ENCODE data around the gene CPNE2. TPM values are rescaled to one million over a fixed set of nuclear protein-coding genes. Genes with fewer than 3 reads are reported as not detected.

CPNE2 gene
- total and polyA plus RNA-seq, 10 of the 15 experiments (the other 5 are each of a cell fraction or from before 2014, with no cell fraction given), result 3.1 to 22.1 (median 9.9) TPM

DNA sequence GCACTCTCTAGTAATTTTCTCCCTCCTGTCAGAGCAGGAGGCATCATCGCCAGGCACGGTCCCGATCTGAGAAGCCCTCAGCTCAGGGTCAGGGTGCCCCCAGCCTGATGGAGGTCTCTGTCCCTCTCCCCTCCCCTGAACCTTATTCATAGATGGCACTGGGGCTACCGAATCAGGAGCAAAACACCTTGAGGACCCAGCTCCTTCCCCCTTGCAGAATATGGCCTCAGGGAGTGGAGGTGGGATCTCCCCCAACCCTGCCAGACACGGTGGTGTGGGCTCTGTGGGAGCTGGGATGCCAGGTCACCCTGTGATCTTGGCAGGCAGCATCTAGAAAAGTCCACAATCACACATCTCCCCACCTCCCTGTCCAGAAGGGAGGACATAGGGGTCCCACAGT lies 2.5 kb downstream of the CPNE2 start:
- ChIA-PET RAD21 (ENCODE audit: unreplicated experiment) (no interaction called here), POLR2A (interaction anchor here (0.6 to 1.5 kb wide), 2 partner anchors 8 to 15 kb away, joined by 3 to 4 read pairs; no protein-coding TSS in a partner anchor), SMC1A (ENCODE audit: uncharacterized antibody, unreplicated experiment) (no interaction called here), CTCF (interaction anchor here (1.2 to 5.5 kb wide), 4 partner anchors 9 to 74 kb away, joined by 3 to 30 read pairs (median 9); no protein-coding TSS in a partner anchor)
- no peak overlapping the region for H3K4me3 ChIP-seq
- no TSS peak for BruUV-seq (replicated peaks)
- intact Hi-C loops (cut with micrococcal nuclease; ENCODE audit: unreplicated experiment), result no loop called here
- no peaks in the 10 kb centered on the region for H4K20me1 ChIP-seq (ENCODE audit: control insufficient read depth, insufficient read depth)
- FAIRE-seq, result no peak
- no peaks in the 10 kb centered on the region for H3K9me3 ChIP-seq (replicated peaks; ENCODE audit: control insufficient read depth, insufficient read depth, low read length)
- WGBS (ENCODE audit: insufficient coverage, insufficient replicate concordance, low lambda C conversion rate, missing lambda C conversion rate), result 65% methylated on average over 5 of the region's 5 CpGs
- ATAC-seq, result no peak
- in situ Hi-C loops (cut with MboI), result no loop called here
- no peak overlapping the region for H3K27ac ChIP-seq (ENCODE audit: control insufficient read depth, insufficient read depth)
- no peak overlapping the region for H3K9ac ChIP-seq (ENCODE audit: control insufficient read depth, insufficient read depth, low read length)
- no peaks in the 10 kb centered on the region for H3K36me3 ChIP-seq (ENCODE audit: control insufficient read depth in 2 of 2, insufficient read depth in 2 of 2, low read length in 1 of 2)
- no peaks in the 10 kb centered on the region for H3K79me2 ChIP-seq (ENCODE audit: control insufficient read depth, insufficient read depth, low read length)
- H3K27me3 ChIP-seq (replicated peaks in 1 of 2; ENCODE audit: control insufficient read depth in 2 of 2, insufficient read depth in 2 of 2, low read length in 1 of 2), result peaks cover 0 to 11% of the 10 kb centered on the region in 2 experiments; a peak in 3 of 4 replicates
- TF ChIP-seq SMAD5 (IDR thresholded peaks at IDR 0.05; ENCODE audit: low read depth), result no peak
- TF ChIP-seq MYC (IDR thresholded peaks at IDR 0.05; ENCODE audit: insufficient read depth, insufficient read length, insufficient replicate concordance, low read length, severe bottlenecking), result no peak
- TF ChIP-seq NFYA (IDR thresholded peaks at IDR 0.05; ENCODE audit: borderline replicate concordance, low read depth, low read length), result no peak
- no peak for TF ChIP-seq EED (IDR thresholded peaks at IDR 0.05; ENCODE audit: low read depth)
- H2AFZ ChIP-seq (ENCODE audit: control insufficient read depth, low read depth, low read length), result no peak overlapping the region
- H3K4me2 ChIP-seq (ENCODE audit: control insufficient read depth, insufficient read depth), result no peak overlapping the region
- DNase-seq (ENCODE audit: low read depth, low spot score), result no peak
- no peaks in the 10 kb centered on the region; the same call in none of the 2 replicates for H3K4me1 ChIP-seq (ENCODE audit: control insufficient read depth, insufficient read depth, low read length)

DNA sequence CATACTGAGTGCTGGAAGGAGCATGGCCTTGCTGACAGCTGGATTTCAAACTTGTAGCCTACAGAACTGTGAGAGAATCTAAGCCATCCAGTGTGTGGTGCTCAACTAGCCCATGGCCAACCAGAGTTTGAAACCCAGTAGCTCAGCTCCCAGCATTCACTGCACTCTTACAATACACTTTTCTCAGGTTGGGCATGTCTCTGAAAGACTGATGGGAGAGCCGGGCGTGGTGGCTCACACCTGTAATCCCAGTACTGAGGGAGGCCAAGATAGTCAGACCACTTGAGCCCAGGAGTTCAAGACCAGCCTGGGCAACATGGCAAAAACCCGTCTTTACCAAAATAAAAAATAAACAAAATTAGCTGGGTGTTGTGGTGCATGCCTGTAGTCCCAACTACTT lies 3.8 kb downstream of the CPNE2 start:
- H3K27ac ChIP-seq (ENCODE audit: control insufficient read depth, insufficient read depth), result no peak overlapping the region
- no peaks in the 10 kb centered on the region for H4K20me1 ChIP-seq (ENCODE audit: control insufficient read depth, insufficient read depth)
- H3K4me3 ChIP-seq, result no peak overlapping the region
- 94% methylated on average over 3 of the region's 3 CpGs for WGBS (ENCODE audit: insufficient coverage, insufficient replicate concordance, low lambda C conversion rate, missing lambda C conversion rate)
- no peaks in the 10 kb centered on the region for H3K9me3 ChIP-seq (replicated peaks; ENCODE audit: control insufficient read depth, insufficient read depth, low read length)
- ATAC-seq (no peak), DNase-seq (ENCODE audit: low read depth, low spot score) (no peak), FAIRE-seq (no peak)
- no peak overlapping the region for H2AFZ ChIP-seq (ENCODE audit: control insufficient read depth, low read depth, low read length)
- H3K79me2 ChIP-seq (ENCODE audit: control insufficient read depth, insufficient read depth, low read length), result no peaks in the 10 kb centered on the region
- no peak overlapping the region for H3K9ac ChIP-seq (ENCODE audit: control insufficient read depth, insufficient read depth, low read length)
- no peak overlapping the region for H3K4me2 ChIP-seq (ENCODE audit: control insufficient read depth, insufficient read depth)
- H3K4me1 ChIP-seq (ENCODE audit: control insufficient read depth, insufficient read depth, low read length), result no peaks in the 10 kb centered on the region; the same call in none of the 2 replicates
- CTCF ChIA-PET, result interaction anchor here (0.6 to 5.5 kb wide), 6 partner anchors 11 to 133 kb away, joined by 3 to 30 read pairs (median 4); no protein-coding TSS in a partner anchor
- RAD21 ChIA-PET (ENCODE audit: unreplicated experiment), result no interaction called here
- in situ Hi-C loops (cut with MboI) (no loop called here), intact Hi-C loops (cut with micrococcal nuclease; ENCODE audit: unreplicated experiment) (no loop called here)
- POLR2A ChIA-PET, result interaction anchor here (0.6 to 1.5 kb wide), 2 partner anchors 10 to 24 kb away, joined by 3 to 4 read pairs; no protein-coding TSS in a partner anchor
- SMC1A ChIA-PET (ENCODE audit: uncharacterized antibody, unreplicated experiment), result interaction anchor here (0.7 to 0.8 kb wide), 3 partner anchors 13 to 129 kb away, joined by 3 read pairs; no protein-coding TSS in a partner anchor
- no peaks in the 10 kb centered on the region for H3K36me3 ChIP-seq (ENCODE audit: control insufficient read depth in 2 of 2, insufficient read depth in 2 of 2, low read length in 1 of 2)
- peaks cover 0 to 10% of the 10 kb centered on the region in 2 experiments; a peak in 3 of 4 replicates for H3K27me3 ChIP-seq (replicated peaks in 1 of 2; ENCODE audit: control insufficient read depth in 2 of 2, insufficient read depth in 2 of 2, low read length in 1 of 2)
- BruUV-seq (replicated peaks), result no TSS peak
- TF ChIP-seq RB1 (IDR thresholded peaks at IDR 0.05; ENCODE audit: borderline replicate concordance) (no peak), ZNF274 (IDR thresholded peaks at IDR 0.05; ENCODE audit: insufficient read depth, insufficient read length) (no peak), ASH2L (IDR thresholded peaks at IDR 0.05; ENCODE audit: borderline replicate concordance, low read depth) (no peak), NFYB (IDR thresholded peaks at IDR 0.05; ENCODE audit: insufficient read depth, low read depth, low read length) (no peak), CHD1 (IDR thresholded peaks at IDR 0.05; ENCODE audit: low read depth, low read length) (no peak), NR2C2 (IDR thresholded peaks at IDR 0.05; ENCODE audit: borderline replicate concordance, control insufficient read depth, insufficient read length, low read depth) (no peak), STAT1 (conservative IDR thresholded peaks at IDR 0.05) (no peak), TBL1XR1 (IDR thresholded peaks at IDR 0.05; ENCODE audit: low read depth, low read length) (no peak), FOS (IDR thresholded peaks at IDR 0.05; ENCODE audit: borderline replicate concordance, extremely low read depth, insufficient read length) (no peak), BHLHE40 (IDR thresholded peaks at IDR 0.05; ENCODE audit: borderline replicate concordance in 1 of 2, low read depth in 2 of 2, low read length in 1 of 2) (no peak), MTA3 (IDR thresholded peaks at IDR 0.05; ENCODE audit: borderline replicate concordance, low read length) (no peak), CBX3 (IDR thresholded peaks at IDR 0.05; ENCODE audit: borderline replicate concordance, low read depth) (no peak)
- TF ChIP-seq, protein P1, sequence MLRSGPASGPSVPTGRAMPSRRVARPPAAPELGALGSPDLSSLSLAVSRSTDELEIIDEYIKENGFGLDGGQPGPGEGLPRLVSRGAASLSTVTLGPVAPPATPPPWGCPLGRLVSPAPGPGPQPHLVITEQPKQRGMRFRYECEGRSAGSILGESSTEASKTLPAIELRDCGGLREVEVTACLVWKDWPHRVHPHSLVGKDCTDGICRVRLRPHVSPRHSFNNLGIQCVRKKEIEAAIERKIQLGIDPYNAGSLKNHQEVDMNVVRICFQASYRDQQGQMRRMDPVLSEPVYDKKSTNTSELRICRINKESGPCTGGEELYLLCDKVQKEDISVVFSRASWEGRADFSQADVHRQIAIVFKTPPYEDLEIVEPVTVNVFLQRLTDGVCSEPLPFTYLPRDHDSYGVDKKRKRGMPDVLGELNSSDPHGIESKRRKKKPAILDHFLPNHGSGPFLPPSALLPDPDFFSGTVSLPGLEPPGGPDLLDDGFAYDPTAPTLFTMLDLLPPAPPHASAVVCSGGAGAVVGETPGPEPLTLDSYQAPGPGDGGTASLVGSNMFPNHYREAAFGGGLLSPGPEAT (IDR thresholded peaks at IDR 0.05; ENCODE audit: low read depth), result no peak
